ENCODE data around the gene PI4KA.

DNA sequence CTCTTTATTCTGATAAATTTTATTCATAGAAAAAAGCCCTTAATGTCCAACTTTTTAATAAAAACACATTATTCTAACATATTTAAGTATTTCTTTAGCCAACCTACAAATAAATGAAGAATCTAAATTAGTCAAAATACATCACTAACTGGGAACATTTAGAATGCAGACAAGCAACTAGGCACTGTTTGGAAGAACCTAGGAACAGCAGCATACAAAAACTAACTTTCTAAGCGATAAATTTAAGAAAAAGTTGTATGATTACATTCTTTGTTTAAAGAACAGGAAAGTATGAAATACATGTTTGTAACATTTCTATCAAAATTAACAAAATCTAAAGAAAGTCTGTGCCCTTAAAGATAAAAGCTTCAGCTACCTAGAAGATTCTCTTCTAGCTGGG is 35.3 kb downstream of the PI4KA start:
- TF ChIP-seq EGR1 (IDR thresholded peaks at IDR 0.05) (no peak), NFIC (IDR thresholded peaks at IDR 0.05) (no peak), CEBPB (IDR thresholded peaks at IDR 0.05) (no peak), EP300 (IDR thresholded peaks at IDR 0.05; ENCODE audit: borderline replicate concordance) (no peak), TAF1 (IDR thresholded peaks at IDR 0.05; ENCODE audit: low read depth) (no peak)
- TF ChIP-seq, protein P1, sequence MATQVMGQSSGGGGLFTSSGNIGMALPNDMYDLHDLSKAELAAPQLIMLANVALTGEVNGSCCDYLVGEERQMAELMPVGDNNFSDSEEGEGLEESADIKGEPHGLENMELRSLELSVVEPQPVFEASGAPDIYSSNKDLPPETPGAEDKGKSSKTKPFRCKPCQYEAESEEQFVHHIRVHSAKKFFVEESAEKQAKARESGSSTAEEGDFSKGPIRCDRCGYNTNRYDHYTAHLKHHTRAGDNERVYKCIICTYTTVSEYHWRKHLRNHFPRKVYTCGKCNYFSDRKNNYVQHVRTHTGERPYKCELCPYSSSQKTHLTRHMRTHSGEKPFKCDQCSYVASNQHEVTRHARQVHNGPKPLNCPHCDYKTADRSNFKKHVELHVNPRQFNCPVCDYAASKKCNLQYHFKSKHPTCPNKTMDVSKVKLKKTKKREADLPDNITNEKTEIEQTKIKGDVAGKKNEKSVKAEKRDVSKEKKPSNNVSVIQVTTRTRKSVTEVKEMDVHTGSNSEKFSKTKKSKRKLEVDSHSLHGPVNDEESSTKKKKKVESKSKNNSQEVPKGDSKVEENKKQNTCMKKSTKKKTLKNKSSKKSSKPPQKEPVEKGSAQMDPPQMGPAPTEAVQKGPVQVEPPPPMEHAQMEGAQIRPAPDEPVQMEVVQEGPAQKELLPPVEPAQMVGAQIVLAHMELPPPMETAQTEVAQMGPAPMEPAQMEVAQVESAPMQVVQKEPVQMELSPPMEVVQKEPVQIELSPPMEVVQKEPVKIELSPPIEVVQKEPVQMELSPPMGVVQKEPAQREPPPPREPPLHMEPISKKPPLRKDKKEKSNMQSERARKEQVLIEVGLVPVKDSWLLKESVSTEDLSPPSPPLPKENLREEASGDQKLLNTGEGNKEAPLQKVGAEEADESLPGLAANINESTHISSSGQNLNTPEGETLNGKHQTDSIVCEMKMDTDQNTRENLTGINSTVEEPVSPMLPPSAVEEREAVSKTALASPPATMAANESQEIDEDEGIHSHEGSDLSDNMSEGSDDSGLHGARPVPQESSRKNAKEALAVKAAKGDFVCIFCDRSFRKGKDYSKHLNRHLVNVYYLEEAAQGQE (IDR thresholded peaks at IDR 0.05; ENCODE audit: low read depth), result no peak
